HepG2 (cell line): ENCODE results near the gene SPATS2. TPM values are rescaled to one million over a fixed set of nuclear protein-coding genes. Genes with fewer than 3 reads are reported as not detected.

Experiments used
- ADNP ChIP-seq: sonication (generic); formaldehyde crosslinking; IDR thresholded peaks from 2 replicates; pipeline ENCODE4 v1.4.0; 2020; ENCODE audit warnings: missing genetic modification reagents
- DNMT3B ChIP-seq: conservative IDR thresholded peaks from 2 replicates; pipeline ENCODE4 v1.6.1; 2016; ENCODE audit warnings: missing biosample characterization, control low read depth
- ONECUT2 ChIP-seq: sonication (generic); formaldehyde crosslinking; IDR thresholded peaks from 2 replicates; pipeline ENCODE4 v1.4.0; 2020; ENCODE audit warnings: missing genetic modification reagents
- POGZ ChIP-seq: sonication (generic); formaldehyde crosslinking; IDR thresholded peaks from 2 replicates; pipeline ENCODE4 v1.4.0; 2020; ENCODE audit warnings: mild to moderate bottlenecking, missing genetic modification reagents
- RFX5 ChIP-seq: IDR thresholded peaks from 2 replicates; pipeline ENCODE4 v1.6.1; 2011; ENCODE audit warnings: low read depth, low read length, improper control_type of control experiment
- SNAI1 ChIP-seq: sonication (generic); formaldehyde crosslinking; IDR thresholded peaks from 2 replicates; pipeline ENCODE4 v1.5.0; 2020; ENCODE audit warnings: mild to moderate bottlenecking, missing genetic modification reagents, borderline replicate concordance
- ZBTB7B ChIP-seq: sonication (generic); formaldehyde crosslinking; IDR thresholded peaks from 2 replicates; pipeline ENCODE4 v1.4.0; 2020; ENCODE audit warnings: missing genetic modification reagents
- ZFP36L2 ChIP-seq: sonication (generic); formaldehyde crosslinking; IDR thresholded peaks from 2 replicates; pipeline ENCODE4 v1.4.0; 2020; ENCODE audit warnings: missing genetic modification reagents
- ZIK1 ChIP-seq: sonication (generic); formaldehyde crosslinking; IDR thresholded peaks from 2 replicates; pipeline ENCODE4 v1.5.0; 2020; ENCODE audit warnings: mild to moderate bottlenecking, low read depth, missing genetic modification reagents, borderline replicate concordance
- ZNF3 ChIP-seq: IDR thresholded peaks from 2 replicates; pipeline ENCODE4 v1.7.0; 2017; ENCODE audit warnings: inconsistent platforms
- ZNF326 ChIP-seq: sonication (generic); formaldehyde crosslinking; IDR thresholded peaks from 2 replicates; pipeline ENCODE4 v1.4.0; 2020; ENCODE audit warnings: missing genetic modification reagents, borderline replicate concordance
- ZNF333 ChIP-seq: sonication (generic); formaldehyde crosslinking; IDR thresholded peaks from 2 replicates; pipeline ENCODE4 v1.4.0; 2020; ENCODE audit warnings: mild to moderate bottlenecking, missing genetic modification reagents, borderline replicate concordance
- ZNF891 ChIP-seq: sonication (generic); formaldehyde crosslinking; IDR thresholded peaks from 2 replicates; pipeline ENCODE4 v1.5.0; 2020; ENCODE audit warnings: mild to moderate bottlenecking, missing genetic modification reagents
- polyA plus RNA-seq, 8 experiments: library from polyadenylated mRNA; depleted of rRNA in 3 of 8; stranded (reverse) in 7 of 8; unstranded in 1 of 8; fragments of >200 nt; fragmentation: Illumina TruSeq in 4 of 8; extraction: Trizol in 4 of 8; gene quantifications; 2 replicates each; pipeline versions ENCODE4 v1.2.1 to v1.2.3, GENCODE V29; 2011 to 2016; ENCODE audit warnings: low read depth in 4 of 8, missing spikeins in 1 of 8, mixed read lengths in 1 of 8; ENCODE audit not compliant: insufficient read depth in 1 of 8
- total RNA-seq, 5 experiments: library from RNA; depleted of rRNA; stranded (reverse); fragments of >200 nt; fragmentation: Illumina TruSeq; extraction: Trizol; gene quantifications; 2 replicates each; pipeline ENCODE4 v1.2.3, GENCODE V29; 2016; ENCODE audit warnings: low read depth in 1 of 5
- TF ChIP-seq, protein P1 (sequence below): sonication (generic); formaldehyde crosslinking; IDR thresholded peaks from 2 replicates; pipeline ENCODE4 v1.5.1; 2020; ENCODE audit warnings: mild to moderate bottlenecking, missing genetic modification reagents, moderate library complexity
- TF ChIP-seq, protein P2 (sequence below): sonication (generic); formaldehyde crosslinking; IDR thresholded peaks from 2 replicates; pipeline ENCODE4 v1.4.0; 2020; ENCODE audit warnings: mild to moderate bottlenecking, missing genetic modification reagents
- TF ChIP-seq, protein P3 (sequence below): sonication (generic); formaldehyde crosslinking; IDR thresholded peaks from 2 replicates; pipeline ENCODE4 v1.5.0; 2020; ENCODE audit warnings: missing genetic modification reagents, mild to moderate bottlenecking, borderline replicate concordance
- TF ChIP-seq, protein P4 (sequence below): sonication (generic); formaldehyde crosslinking; conservative IDR thresholded peaks from 2 replicates; pipeline ENCODE4 v1.4.0; 2020; ENCODE audit warnings: missing genetic modification reagents

Gene SPATS2
- total and polyA plus RNA-seq, 2 of the 13 experiments (the other 11 are each of a cell fraction or from before 2014, with no cell fraction given): 19.3 to 28.1 TPM

DNA sequence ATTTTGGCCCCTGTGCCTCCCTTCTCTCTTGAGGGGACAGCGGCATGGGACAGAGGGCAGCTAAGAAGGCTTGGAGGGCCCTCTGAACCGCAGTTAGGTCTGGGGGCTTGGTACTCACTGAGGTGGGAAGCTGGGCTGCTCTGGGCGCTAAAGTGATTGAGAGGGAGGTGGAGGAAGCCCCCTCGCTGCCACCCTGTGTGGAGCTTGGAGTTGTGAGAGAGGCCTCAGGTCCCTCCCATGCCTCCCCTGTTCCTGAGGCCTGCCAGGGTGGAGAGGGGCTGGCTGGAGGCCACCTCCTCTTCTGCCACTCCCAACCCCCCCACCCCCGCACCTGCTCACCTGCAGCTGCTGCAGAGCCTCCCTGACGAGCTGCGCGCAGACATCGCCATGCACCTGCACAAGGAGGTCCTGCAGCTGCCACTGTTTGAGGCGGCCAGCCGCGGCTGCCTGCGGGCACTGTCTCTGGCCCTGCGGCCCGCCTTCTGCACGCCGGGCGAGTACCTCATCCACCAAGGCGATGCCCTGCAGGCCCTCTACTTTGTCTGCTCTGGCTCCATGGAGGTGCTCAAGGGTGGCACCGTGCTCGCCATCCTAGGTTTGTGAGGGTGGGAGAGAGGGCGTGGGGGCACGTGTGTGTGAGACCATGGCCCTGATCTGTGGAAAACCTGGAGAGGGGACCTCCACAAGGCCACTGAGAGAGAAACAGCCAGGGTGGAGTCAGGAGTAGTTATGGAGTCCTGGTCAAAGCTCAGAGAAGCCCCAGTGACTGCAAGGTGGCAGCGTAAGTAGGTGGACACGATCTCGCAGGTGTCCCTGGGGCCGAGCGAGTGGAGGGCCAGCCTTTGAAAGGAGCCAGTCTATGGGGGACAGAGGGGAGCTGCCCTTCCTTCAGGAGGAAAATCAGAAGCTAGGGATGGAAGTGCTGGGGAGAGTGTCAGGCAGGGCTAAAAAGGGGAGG, 182.8 kb downstream of the SPATS2 start (continued):
- TF ChIP-seq ZIK1 (CRISPR knock-in tag) (no peak), ZNF3 (CRISPR knock-in tag) (no peak), POGZ (no peak), ZFP36L2 (CRISPR knock-in tag) (no peak), ZNF326 (CRISPR knock-in tag) (no peak), SNAI1 (no peak), DNMT3B (CRISPR knock-in tag) (no peak), ONECUT2 (CRISPR knock-in tag) (no peak), ADNP (CRISPR knock-in tag) (no peak), ZBTB7B (CRISPR knock-in tag) (0 out of 2 replicates have a peak, but pooled peaks have one; percentile 1), RFX5 (no peak), ZNF891 (0 out of 2 replicates have a peak, but pooled peaks have one; percentile 27), ZNF333 (CRISPR knock-in tag) (no peak)
- TF ChIP-seq, protein P1, sequence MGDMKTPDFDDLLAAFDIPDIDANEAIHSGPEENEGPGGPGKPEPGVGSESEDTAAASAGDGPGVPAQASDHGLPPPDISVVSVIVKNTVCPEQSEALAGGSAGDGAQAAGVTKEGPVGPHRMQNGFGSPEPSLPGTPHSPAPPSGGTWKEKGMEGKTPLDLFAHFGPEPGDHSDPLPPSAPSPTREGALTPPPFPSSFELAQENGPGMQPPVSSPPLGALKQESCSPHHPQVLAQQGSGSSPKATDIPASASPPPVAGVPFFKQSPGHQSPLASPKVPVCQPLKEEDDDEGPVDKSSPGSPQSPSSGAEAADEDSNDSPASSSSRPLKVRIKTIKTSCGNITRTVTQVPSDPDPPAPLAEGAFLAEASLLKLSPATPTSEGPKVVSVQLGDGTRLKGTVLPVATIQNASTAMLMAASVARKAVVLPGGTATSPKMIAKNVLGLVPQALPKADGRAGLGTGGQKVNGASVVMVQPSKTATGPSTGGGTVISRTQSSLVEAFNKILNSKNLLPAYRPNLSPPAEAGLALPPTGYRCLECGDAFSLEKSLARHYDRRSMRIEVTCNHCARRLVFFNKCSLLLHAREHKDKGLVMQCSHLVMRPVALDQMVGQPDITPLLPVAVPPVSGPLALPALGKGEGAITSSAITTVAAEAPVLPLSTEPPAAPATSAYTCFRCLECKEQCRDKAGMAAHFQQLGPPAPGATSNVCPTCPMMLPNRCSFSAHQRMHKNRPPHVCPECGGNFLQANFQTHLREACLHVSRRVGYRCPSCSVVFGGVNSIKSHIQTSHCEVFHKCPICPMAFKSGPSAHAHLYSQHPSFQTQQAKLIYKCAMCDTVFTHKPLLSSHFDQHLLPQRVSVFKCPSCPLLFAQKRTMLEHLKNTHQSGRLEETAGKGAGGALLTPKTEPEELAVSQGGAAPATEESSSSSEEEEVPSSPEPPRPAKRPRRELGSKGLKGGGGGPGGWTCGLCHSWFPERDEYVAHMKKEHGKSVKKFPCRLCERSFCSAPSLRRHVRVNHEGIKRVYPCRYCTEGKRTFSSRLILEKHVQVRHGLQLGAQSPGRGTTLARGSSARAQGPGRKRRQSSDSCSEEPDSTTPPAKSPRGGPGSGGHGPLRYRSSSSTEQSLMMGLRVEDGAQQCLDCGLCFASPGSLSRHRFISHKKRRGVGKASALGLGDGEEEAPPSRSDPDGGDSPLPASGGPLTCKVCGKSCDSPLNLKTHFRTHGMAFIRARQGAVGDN (CRISPR knock-in tag): peak; percentile 26; the same call in 1 of the 2 replicates
- TF ChIP-seq, protein P2, sequence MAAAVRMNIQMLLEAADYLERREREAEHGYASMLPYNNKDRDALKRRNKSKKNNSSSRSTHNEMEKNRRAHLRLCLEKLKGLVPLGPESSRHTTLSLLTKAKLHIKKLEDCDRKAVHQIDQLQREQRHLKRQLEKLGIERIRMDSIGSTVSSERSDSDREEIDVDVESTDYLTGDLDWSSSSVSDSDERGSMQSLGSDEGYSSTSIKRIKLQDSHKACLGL (CRISPR knock-in tag): no peak
- TF ChIP-seq, protein P3, sequence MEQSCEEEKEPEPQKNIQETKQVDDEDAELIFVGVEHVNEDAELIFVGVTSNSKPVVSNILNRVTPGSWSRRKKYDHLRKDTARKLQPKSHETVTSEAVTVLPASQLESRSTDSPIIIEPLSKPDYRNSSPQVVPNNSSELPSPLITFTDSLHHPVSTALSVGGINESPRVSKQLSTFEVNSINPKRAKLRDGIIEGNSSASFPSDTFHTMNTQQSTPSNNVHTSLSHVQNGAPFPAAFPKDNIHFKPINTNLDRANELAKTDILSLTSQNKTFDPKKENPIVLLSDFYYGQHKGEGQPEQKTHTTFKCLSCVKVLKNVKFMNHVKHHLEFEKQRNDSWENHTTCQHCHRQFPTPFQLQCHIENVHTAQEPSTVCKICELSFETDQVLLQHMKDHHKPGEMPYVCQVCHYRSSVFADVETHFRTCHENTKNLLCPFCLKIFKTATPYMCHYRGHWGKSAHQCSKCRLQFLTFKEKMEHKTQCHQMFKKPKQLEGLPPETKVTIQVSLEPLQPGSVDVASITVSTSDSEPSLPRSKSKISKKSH (CRISPR knock-in tag): peak; percentile 42; the same call in 1 of the 2 replicates
- TF ChIP-seq, protein P4, sequence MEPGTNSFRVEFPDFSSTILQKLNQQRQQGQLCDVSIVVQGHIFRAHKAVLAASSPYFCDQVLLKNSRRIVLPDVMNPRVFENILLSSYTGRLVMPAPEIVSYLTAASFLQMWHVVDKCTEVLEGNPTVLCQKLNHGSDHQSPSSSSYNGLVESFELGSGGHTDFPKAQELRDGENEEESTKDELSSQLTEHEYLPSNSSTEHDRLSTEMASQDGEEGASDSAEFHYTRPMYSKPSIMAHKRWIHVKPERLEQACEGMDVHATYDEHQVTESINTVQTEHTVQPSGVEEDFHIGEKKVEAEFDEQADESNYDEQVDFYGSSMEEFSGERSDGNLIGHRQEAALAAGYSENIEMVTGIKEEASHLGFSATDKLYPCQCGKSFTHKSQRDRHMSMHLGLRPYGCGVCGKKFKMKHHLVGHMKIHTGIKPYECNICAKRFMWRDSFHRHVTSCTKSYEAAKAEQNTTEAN (CRISPR knock-in tag): no peak
